Glutamatergic neuron (in vitro differentiated cells): ENCODE data around the gene MIPEP. TPM values are rescaled to one million over a fixed set of nuclear protein-coding genes. Genes with fewer than 3 reads are reported as not detected.

ENCODE experiments used
- DNase-seq: peaks from one replicate; pipeline ENCODE4 v3.0.0; 2022
- H3K27ac Mint-ChIP-seq: one replicate; pipeline ENCODE4 v1.8.0; 2020; ENCODE audit warnings: mild to moderate bottlenecking, mixed read lengths, inconsistent platforms; ENCODE audit not compliant: unreplicated experiment
- H3K27me3 Mint-ChIP-seq: one replicate; pipeline ENCODE4 v1.8.0; 2020; ENCODE audit warnings: mild to moderate bottlenecking, moderate library complexity, mixed read lengths, inconsistent platforms; ENCODE audit not compliant: unreplicated experiment
- H3K36me3 Mint-ChIP-seq: one replicate; pipeline ENCODE4 v1.8.0; 2020; ENCODE audit warnings: mild to moderate bottlenecking, mixed read lengths, inconsistent platforms; ENCODE audit not compliant: unreplicated experiment
- H3K4me1 Mint-ChIP-seq: one replicate; pipeline ENCODE4 v1.8.0; 2020; ENCODE audit warnings: mild to moderate bottlenecking, low read depth, mixed read lengths, inconsistent platforms; ENCODE audit not compliant: unreplicated experiment
- H3K4me3 Mint-ChIP-seq: one replicate; pipeline ENCODE4 v1.8.0; 2020; ENCODE audit warnings: mild to moderate bottlenecking, mixed read lengths, inconsistent platforms; ENCODE audit not compliant: unreplicated experiment
- H3K9me3 Mint-ChIP-seq: one replicate; pipeline ENCODE4 v1.8.0; 2020; ENCODE audit warnings: mild to moderate bottlenecking, moderate library complexity, mixed read lengths, inconsistent platforms; ENCODE audit not compliant: unreplicated experiment
- CTCF ChIP-seq: fragments of 200-600 bp; sonication (generic); IDR thresholded peaks from one replicate; pipeline ENCODE4 v1.5.0; 2021; ENCODE audit not compliant: partially characterized antibody, unreplicated experiment
- total RNA-seq: library from RNA; stranded (reverse); fragmentation: NEBNext Ultra II Directional; extraction: Animal tissue kit (Norgen Biotek cat#: 25700); gene quantifications from one replicate; pipeline ENCODE4 v1.2.1, GENCODE V29; 2021; ENCODE audit not compliant: unreplicated experiment

MIPEP gene
- total RNA-seq, 1 donor from 2014 or later = 7.1 TPM

DNA sequence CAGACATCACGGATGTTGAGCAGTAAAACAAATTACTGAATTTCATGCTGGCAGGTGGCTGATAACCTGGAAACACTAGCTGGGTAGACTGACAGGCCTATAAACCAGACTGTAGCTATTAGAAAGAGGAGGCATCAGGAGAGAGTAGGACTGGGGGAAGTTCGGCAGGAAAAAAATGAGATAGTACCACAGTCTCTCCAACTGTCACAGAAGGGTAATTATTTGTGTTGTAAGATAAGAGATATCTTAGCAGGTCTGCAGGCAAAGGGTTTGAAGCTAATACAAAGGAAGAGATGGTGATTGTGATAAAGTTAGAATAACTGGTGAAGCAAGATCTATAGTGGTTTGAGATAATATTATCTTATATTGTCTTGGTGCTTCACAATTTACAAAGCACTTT is 41.7 kb downstream of the MIPEP start:
- no peaks in the 10 kb centered on the region for H3K36me3 Mint-ChIP-seq
- DNase-seq = no peak
- no peak overlapping the region for H3K27ac Mint-ChIP-seq
- no peaks in the 10 kb centered on the region for H3K27me3 Mint-ChIP-seq
- H3K4me1 Mint-ChIP-seq = peaks cover 9% of the 10 kb centered on the region
- H3K9me3 Mint-ChIP-seq = no peaks in the 10 kb centered on the region
- no peak overlapping the region for H3K4me3 Mint-ChIP-seq
- TF ChIP-seq CTCF = no peak

DNA sequence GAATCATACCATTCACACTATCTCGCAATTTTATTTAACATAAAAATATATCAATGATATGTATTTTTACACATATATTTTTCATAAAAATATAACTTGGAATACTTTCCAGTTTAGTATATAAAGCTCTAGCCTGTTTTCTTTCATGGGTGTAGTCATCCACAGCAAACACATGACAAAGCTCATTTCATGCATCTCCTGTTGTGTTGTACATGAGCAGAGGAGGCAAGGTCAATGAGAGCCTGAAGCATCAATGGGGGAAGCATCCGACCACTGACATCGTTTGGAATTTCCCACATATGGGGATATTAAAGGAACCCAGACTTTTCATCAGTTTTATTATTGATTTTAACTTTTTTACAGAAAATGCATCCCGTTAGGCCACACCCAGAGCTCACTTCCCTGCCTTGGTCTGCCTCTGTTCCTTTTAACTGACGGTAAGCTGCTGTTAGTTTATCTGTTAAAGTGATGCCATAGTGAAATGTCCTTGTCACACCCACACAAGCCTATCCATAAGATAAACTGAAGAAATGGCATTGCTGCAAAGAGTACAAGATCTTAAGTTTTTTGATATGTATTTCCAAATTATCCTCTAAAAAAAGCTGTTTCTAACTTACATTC is 44.0 kb downstream of the MIPEP start:
- H3K4me3 Mint-ChIP-seq = no peak overlapping the region
- DNase-seq = no peak
- H3K9me3 Mint-ChIP-seq = no peaks in the 10 kb centered on the region
- H3K4me1 Mint-ChIP-seq = peaks cover 5% of the 10 kb centered on the region
- TF ChIP-seq CTCF = no peak
- H3K36me3 Mint-ChIP-seq = no peaks in the 10 kb centered on the region
- H3K27ac Mint-ChIP-seq = no peak overlapping the region
- no peaks in the 10 kb centered on the region for H3K27me3 Mint-ChIP-seq

DNA sequence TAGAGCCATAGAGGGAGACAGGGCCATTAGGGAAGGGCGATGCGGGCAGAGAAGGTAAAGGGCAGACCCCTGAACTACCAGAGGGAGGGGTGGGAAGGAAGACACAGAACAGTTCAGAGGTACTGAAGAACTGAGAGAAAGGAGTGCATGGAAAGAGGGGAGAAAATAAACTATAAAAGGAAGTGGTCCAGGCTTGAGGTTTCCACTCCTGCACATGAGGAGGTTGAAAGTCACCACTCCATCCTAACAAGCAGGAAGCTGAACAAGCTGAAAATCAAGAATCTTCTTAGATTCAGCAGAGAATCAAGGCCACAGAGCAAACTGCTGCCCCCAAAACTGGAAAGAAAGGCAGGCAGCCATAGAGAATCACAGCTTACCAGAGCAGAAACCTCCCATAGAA is 45.1 kb downstream of the MIPEP start:
- Mint-ChIP-seq H3K27me3 (no peaks in the 10 kb centered on the region), H3K4me1 (peaks cover 5% of the 10 kb centered on the region), H3K36me3 (no peaks in the 10 kb centered on the region), H3K4me3 (no peak overlapping the region), H3K27ac (no peak overlapping the region), H3K9me3 (no peaks in the 10 kb centered on the region)
- DNase-seq = no peak
- no peak for TF ChIP-seq CTCF

DNA sequence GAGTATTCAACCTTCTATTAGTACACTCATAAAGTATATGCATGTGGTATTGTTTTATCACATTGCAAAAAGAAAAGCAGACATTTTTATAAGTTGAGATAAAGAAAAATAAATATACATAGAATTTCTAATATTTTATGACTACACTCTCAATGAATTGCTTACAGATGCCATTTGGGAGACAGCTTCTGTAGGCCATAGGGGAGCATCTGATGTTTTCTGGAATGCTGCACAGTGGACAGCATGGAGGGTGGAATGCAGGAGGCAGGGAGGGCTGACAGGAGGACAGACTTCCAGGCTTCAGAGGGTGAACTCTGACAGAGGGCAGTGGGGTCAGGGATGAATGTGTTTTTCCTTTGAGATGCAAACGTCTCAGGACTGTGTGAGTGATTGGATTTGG is 45.8 kb downstream of the MIPEP start:
- no peak for TF ChIP-seq CTCF
- Mint-ChIP-seq H3K27me3 (no peaks in the 10 kb centered on the region), H3K4me1 (peaks cover 2% of the 10 kb centered on the region), H3K36me3 (no peaks in the 10 kb centered on the region), H3K9me3 (no peaks in the 10 kb centered on the region), H3K4me3 (no peak overlapping the region), H3K27ac (no peak overlapping the region)
- no peak for DNase-seq

- no peak for DNase-seq
- H3K4me1 Mint-ChIP-seq = no peaks in the 10 kb centered on the region
- no peak overlapping the region for H3K4me3 Mint-ChIP-seq
- no peaks in the 10 kb centered on the region for H3K9me3 Mint-ChIP-seq
- no peak for TF ChIP-seq CTCF
- no peak overlapping the region for H3K27ac Mint-ChIP-seq
- H3K27me3 Mint-ChIP-seq = no peaks in the 10 kb centered on the region
- H3K36me3 Mint-ChIP-seq = no peaks in the 10 kb centered on the region
Measured at GRCh38 chr13:23842406-23842805, 46.8 kb downstream of the MIPEP start.
